ENCODE results near the gene SCAMP3.
"Not testable (repeated sequence)": the region's sequence is repeated elsewhere in the genome, so short reads cannot be mapped to it uniquely, and the experiment has no call there.

DNA sequence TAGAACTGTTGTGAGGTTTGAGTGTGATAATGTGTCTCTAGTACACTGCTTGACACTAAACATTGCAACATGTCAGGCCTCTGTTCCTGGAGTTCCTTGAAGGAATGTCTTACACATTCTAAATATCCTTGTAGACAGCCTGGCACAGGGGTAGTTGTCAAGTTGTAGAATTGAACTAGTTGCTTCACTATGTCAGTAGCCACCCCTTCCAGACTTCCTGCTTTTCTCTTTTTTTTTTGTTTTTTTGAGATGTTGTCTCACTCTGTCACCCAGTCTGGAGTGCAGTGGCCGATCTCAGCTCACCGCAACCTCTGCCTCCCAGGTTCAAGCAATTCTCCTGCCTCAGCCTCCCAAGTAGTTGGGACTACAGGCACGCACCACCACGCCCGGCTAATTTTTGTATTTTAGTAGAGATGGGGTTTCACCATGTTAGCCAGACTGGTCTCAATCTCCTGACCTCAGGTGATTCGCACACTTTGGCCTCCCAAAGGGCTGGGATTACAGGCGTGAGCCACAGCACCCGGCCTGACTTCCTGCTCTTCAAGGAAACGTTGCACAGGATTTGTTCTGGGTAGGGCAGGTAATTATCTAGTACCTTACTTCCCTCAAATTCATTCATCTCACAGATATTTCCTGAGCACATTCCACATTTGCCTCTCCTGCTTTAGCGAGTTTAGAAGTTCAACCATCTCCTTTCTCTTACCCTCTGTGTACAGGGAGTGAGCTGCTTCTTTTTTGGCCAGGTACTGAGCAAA is 41.8 kb downstream of the SCAMP3 start:
- TF ChIP-seq, protein P1, sequence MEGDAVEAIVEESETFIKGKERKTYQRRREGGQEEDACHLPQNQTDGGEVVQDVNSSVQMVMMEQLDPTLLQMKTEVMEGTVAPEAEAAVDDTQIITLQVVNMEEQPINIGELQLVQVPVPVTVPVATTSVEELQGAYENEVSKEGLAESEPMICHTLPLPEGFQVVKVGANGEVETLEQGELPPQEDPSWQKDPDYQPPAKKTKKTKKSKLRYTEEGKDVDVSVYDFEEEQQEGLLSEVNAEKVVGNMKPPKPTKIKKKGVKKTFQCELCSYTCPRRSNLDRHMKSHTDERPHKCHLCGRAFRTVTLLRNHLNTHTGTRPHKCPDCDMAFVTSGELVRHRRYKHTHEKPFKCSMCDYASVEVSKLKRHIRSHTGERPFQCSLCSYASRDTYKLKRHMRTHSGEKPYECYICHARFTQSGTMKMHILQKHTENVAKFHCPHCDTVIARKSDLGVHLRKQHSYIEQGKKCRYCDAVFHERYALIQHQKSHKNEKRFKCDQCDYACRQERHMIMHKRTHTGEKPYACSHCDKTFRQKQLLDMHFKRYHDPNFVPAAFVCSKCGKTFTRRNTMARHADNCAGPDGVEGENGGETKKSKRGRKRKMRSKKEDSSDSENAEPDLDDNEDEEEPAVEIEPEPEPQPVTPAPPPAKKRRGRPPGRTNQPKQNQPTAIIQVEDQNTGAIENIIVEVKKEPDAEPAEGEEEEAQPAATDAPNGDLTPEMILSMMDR (IDR thresholded peaks at IDR 0.05): not testable (repeated sequence)
- TF ChIP-seq ZFX (IDR thresholded peaks at IDR 0.05; ENCODE audit: borderline replicate concordance): not testable (repeated sequence)

Measured in 22Rv1 (cell line).